NCI-H2171 treated with DMSO at 0.1 percent for 48 hours (cell line): Measurements from ENCODE around the gene SERPINA10.

ENCODE experiments used
- DNase-seq: peaks from one replicate; lab custom pipeline; 2025; lab: John Stamatoyannopoulos, UW

SERPINA10 gene

GRCh38 chr14:94292872-94293577 is at the start of gene SERPINA10:
TSS of gene SERPINA10 (minus strand) at chr14:94293268. CDS start at chr14:94290593, 2,675 bp downstream.
- DNase-seq: no peak

- DNase-seq: peak; percentile 84
These were observed 49.4 kb upstream of the SERPINA10 start for GRCh38 chr14:94342334-94342934.

- no peak for DNase-seq
These were observed 48.7 kb upstream of the SERPINA10 start for GRCh38 chr14:94341656-94342333.

- no peak for DNase-seq
These were observed 47.5 kb upstream of the SERPINA10 start for GRCh38 chr14:94340533-94340932.

GRCh38 chr14:94338023-94338422 is 45.0 kb upstream of the SERPINA10 start:
- no peak for DNase-seq

- no peak for DNase-seq
These were observed 44.2 kb upstream of the SERPINA10 start for GRCh38 chr14:94337274-94337673.

- no peak for DNase-seq
These were observed 41.8 kb upstream of the SERPINA10 start for GRCh38 chr14:94334872-94335271.

- no peak for DNase-seq
These were observed 39.5 kb upstream of the SERPINA10 start for GRCh38 chr14:94332587-94332986.

GRCh38 chr14:94332063-94332583 is 39.1 kb upstream of the SERPINA10 start:
- DNase-seq: no peak

GRCh38 chr14:94331462-94331861 is 38.4 kb upstream of the SERPINA10 start:
- DNase-seq: no peak

- no peak for DNase-seq
These were observed 37.8 kb upstream of the SERPINA10 start for GRCh38 chr14:94330857-94331256.

- DNase-seq: no peak
These were observed 37.4 kb upstream of the SERPINA10 start for GRCh38 chr14:94330432-94330831.

GRCh38 chr14:94329857-94330256 is 36.8 kb upstream of the SERPINA10 start:
- no peak for DNase-seq

GRCh38 chr14:94328196-94328595 is 35.1 kb upstream of the SERPINA10 start:
- DNase-seq: no peak

- DNase-seq: no peak
These were observed 29.8 kb upstream of the SERPINA10 start, which contains the start of gene SERPINA6 for GRCh38 chr14:94322648-94323570. TSS of gene SERPINA6 (minus strand) at chr14:94323336. CDS start at chr14:94314648, 8,688 bp downstream.

GRCh38 chr14:94321421-94322271 is 28.6 kb upstream of the SERPINA10 start:
- DNase-seq: no peak

GRCh38 chr14:94320243-94320642 is 27.2 kb upstream of the SERPINA10 start:
- peak; percentile 96 for DNase-seq

- DNase-seq: no peak
These were observed 24.2 kb upstream of the SERPINA10 start for GRCh38 chr14:94317259-94317658.

- no peak for DNase-seq
These were observed 23.6 kb upstream of the SERPINA10 start for GRCh38 chr14:94316692-94317091.

GRCh38 chr14:94314890-94315289 is 21.8 kb upstream of the SERPINA10 start:
- DNase-seq: no peak
